ENCODE results near the gene RASD1. TPM values are rescaled to one million over a fixed set of nuclear protein-coding genes. Genes with fewer than 3 reads are reported as not detected.

RASD1 gene
- total and polyA plus RNA-seq, 3 experiments from 2014 or later: 1.0 to 1.1 (median 1.0) TPM

DNA sequence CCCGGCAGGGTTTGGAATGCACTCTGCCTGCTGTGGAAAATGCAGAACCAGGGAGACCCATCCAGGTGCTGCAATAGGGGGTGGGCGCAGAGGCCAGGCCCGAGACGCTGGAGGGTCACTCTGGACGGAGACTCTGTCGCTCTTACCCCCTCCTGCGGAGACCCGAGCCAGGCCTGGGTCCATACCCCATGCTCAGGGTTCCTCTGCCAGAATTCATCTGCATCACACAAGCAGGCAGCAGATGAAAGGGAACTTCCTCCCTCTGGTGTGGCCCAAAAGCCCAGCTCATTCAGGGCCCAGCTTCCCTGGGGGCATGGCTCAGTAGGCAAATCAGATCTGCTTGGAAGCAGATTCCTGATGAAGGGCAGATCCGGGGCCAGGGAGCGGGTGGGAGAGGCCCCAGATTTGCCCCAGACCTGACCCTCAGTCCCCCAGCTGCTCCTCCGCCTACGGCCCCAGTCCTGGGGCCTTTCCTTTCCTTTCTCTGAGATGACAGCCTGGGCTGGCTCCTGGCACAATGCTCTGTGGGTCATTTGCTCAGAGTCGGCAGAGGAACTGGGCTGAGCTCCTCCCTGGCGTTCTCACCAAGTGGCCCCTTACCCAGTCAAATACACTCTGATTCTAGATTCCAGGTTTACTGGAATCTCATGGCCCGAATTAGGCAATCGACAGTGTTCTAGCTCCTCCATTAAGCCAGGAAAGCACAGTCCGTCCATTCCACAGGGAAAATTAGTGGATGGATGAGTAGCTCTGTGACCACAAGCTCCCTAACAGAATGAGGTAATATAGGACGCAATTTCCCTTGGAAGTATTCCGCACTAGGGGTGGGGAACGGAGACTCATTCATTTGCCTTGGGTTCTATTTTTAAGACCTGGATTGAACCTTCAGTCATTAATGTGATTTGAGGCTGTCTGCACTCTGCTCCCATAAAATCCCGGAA is 19.1 kb upstream of the RASD1 start:
- H3K9me3 Mint-ChIP-seq: no peaks in the 10 kb centered on the region
- H3K4me3 Mint-ChIP-seq: no peak overlapping the region
- DNase-seq: no peak
- peaks cover 0 to 2% of the 10 kb centered on the region in 2 donors for H3K27me3 Mint-ChIP-seq
- H3K4me1 Mint-ChIP-seq: peaks cover 0 to 3% (median 0%) of the 10 kb centered on the region in 3 donors
- ChIA-PET POLR2A (no interaction called here), CTCF (interaction anchor here (1.2 kb wide), 1 partner anchor 19 kb away, joined by 4 read pairs; the partner anchor contains the start of gene RASD1)
- peaks cover 0 to 4% (median 2%) of the 10 kb centered on the region in 3 donors for H3K36me3 Mint-ChIP-seq
- H3K27me3 ChIP-seq (ENCODE audit: insufficient read depth, low read length, poor library complexity, severe bottlenecking): no peaks in the 10 kb centered on the region
- H3K27ac ChIP-seq (ENCODE audit: low read depth, low read length): no peak overlapping the region
- H3K4me1 ChIP-seq (ENCODE audit: insufficient read depth, low read length): no peaks in the 10 kb centered on the region
- no peak overlapping the region for H3K27ac Mint-ChIP-seq
- no peaks in the 10 kb centered on the region for H3K9me3 ChIP-seq (ENCODE audit: low read length)
- H3K4me3 ChIP-seq (ENCODE audit: low read length): no peak overlapping the region
- H3K36me3 ChIP-seq (ENCODE audit: insufficient read depth, low read length): no peaks in the 10 kb centered on the region

DNA sequence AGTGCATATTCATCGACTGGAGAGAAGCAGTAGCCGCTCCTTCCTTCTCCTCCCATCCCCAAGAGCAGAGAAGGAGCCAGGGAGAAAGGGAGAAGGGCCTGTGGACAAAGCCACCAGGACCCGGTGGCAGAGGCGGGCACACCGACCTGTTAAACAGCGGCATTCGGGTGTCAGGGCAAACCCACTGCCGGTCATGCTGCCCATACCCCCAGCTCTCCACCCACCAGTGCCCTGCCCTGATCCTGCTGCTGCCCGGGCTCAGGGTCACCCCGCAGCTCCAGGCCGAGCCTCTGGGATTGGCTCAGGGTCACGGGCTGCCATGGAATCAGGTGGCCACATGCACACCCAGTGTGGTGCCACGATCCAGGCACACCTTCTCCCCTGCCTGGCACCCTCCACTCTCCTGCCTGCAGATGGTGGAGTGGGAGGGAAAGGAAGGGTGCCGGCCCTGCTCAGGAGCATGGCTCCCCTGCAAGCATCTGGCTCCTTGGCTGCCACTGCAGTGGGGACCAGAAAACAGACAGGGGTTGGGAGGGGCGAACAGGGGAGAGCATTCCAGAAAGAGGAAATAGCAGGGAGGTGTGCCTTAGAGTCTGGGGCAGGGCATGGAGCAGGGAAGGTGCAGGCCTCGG is 18.3 kb upstream of the RASD1 start:
- H3K9me3 ChIP-seq (ENCODE audit: low read length): no peaks in the 10 kb centered on the region
- Mint-ChIP-seq H3K27me3 (peaks cover 0 to 2% of the 10 kb centered on the region in 2 donors), H3K4me1 (peaks cover 0 to 4% (median 0%) of the 10 kb centered on the region in 3 donors), H3K36me3 (peaks cover 0 to 2% (median 0%) of the 10 kb centered on the region in 3 donors), H3K9me3 (no peaks in the 10 kb centered on the region), H3K4me3 (no peak overlapping the region), H3K27ac (no peak overlapping the region)
- POLR2A ChIA-PET: no interaction called here
- H3K4me3 ChIP-seq (ENCODE audit: low read length): no peak overlapping the region
- H3K36me3 ChIP-seq (ENCODE audit: insufficient read depth, low read length): no peaks in the 10 kb centered on the region
- no peak for DNase-seq
- no peaks in the 10 kb centered on the region for H3K27me3 ChIP-seq (ENCODE audit: insufficient read depth, low read length, poor library complexity, severe bottlenecking)
- H3K27ac ChIP-seq (ENCODE audit: low read depth, low read length): no peak overlapping the region
- no peaks in the 10 kb centered on the region for H3K4me1 ChIP-seq (ENCODE audit: insufficient read depth, low read length)
- CTCF ChIA-PET: interaction anchor here (1.5 kb wide), 1 partner anchor 18 kb away, joined by 7 read pairs; the partner anchor contains the start of gene RASD1

DNA sequence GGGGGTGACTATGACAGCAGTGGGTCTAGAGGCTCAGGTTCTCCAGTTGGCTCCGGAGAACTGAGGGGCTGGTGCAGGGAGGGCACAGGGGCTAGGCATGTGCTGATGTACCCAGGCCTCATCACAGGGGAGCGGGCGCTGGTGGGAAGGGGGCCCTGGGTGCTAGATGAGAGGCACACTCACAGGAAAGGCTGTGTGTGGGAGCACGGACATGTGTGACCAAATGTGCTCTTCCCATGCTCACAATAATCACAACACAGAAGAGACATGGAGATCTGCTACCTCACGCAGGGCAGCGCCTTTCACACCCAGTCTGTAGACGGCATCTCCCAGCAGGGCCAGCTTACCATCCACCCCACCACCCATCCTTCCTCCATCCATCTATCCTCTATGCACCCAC is 17.4 kb upstream of the RASD1 start:
- no peaks in the 10 kb centered on the region for H3K9me3 Mint-ChIP-seq
- Histone ChIP-seq H3K4me1 (ENCODE audit: insufficient read depth, low read length) (no peaks in the 10 kb centered on the region), H3K27me3 (ENCODE audit: insufficient read depth, low read length, poor library complexity, severe bottlenecking) (no peaks in the 10 kb centered on the region), H3K36me3 (ENCODE audit: insufficient read depth, low read length) (no peaks in the 10 kb centered on the region), H3K4me3 (ENCODE audit: low read length) (no peak overlapping the region), H3K9me3 (ENCODE audit: low read length) (no peaks in the 10 kb centered on the region), H3K27ac (ENCODE audit: low read depth, low read length) (no peak overlapping the region)
- no peak overlapping the region for H3K4me3 Mint-ChIP-seq
- ChIA-PET POLR2A (interaction anchor here (0.5 kb wide), 1 partner anchor 280 kb away, joined by 3 read pairs; no protein-coding TSS in a partner anchor), CTCF (interaction anchor here (1.5 kb wide), 1 partner anchor 17 kb away, joined by 7 read pairs; the partner anchor contains the start of gene RASD1)
- DNase-seq: no peak
- H3K27ac Mint-ChIP-seq: peak overlapping the region in 1 of 8 donors; percentile 23
- H3K36me3 Mint-ChIP-seq: peaks cover 0 to 2% (median 0%) of the 10 kb centered on the region in 3 donors
- H3K4me1 Mint-ChIP-seq: peaks cover 0 to 4% (median 0%) of the 10 kb centered on the region in 3 donors
- H3K27me3 Mint-ChIP-seq: peaks cover 0 to 2% of the 10 kb centered on the region in 2 donors

DNA sequence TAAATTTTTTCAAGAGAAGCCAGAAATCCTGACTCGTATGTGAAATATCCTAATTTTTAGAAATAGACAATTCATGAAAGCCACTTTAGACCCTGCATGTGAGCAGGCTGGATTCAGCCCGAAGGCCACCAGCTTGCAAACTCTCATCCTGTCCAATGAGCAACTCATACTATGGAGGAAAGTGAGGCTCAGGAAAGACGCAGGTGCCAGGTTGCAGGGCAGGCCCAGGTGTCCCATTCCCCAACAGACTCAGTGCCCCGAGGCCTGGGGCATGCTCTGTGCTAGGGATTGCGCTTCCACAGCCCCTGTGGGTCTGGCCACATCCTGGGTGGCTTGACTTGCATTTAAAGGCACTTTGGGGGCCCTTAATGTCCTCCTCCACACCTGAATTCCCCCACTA is 16.7 kb upstream of the RASD1 start:
- no peaks in the 10 kb centered on the region for H3K27me3 Mint-ChIP-seq
- Histone ChIP-seq H3K36me3 (ENCODE audit: insufficient read depth, low read length) (no peaks in the 10 kb centered on the region), H3K27me3 (ENCODE audit: insufficient read depth, low read length, poor library complexity, severe bottlenecking) (no peaks in the 10 kb centered on the region), H3K4me1 (ENCODE audit: insufficient read depth, low read length) (no peaks in the 10 kb centered on the region), H3K27ac (ENCODE audit: low read depth, low read length) (no peak overlapping the region), H3K9me3 (ENCODE audit: low read length) (no peaks in the 10 kb centered on the region), H3K4me3 (ENCODE audit: low read length) (no peak overlapping the region)
- H3K9me3 Mint-ChIP-seq: no peaks in the 10 kb centered on the region
- H3K36me3 Mint-ChIP-seq: peaks cover 0 to 2% (median 0%) of the 10 kb centered on the region in 3 donors
- H3K4me1 Mint-ChIP-seq: peaks cover 0 to 4% (median 0%) of the 10 kb centered on the region in 3 donors
- H3K4me3 Mint-ChIP-seq: no peak overlapping the region
- ChIA-PET CTCF (no interaction called here), POLR2A (no interaction called here)
- no peak for DNase-seq
- no peak overlapping the region for H3K27ac Mint-ChIP-seq

DNA sequence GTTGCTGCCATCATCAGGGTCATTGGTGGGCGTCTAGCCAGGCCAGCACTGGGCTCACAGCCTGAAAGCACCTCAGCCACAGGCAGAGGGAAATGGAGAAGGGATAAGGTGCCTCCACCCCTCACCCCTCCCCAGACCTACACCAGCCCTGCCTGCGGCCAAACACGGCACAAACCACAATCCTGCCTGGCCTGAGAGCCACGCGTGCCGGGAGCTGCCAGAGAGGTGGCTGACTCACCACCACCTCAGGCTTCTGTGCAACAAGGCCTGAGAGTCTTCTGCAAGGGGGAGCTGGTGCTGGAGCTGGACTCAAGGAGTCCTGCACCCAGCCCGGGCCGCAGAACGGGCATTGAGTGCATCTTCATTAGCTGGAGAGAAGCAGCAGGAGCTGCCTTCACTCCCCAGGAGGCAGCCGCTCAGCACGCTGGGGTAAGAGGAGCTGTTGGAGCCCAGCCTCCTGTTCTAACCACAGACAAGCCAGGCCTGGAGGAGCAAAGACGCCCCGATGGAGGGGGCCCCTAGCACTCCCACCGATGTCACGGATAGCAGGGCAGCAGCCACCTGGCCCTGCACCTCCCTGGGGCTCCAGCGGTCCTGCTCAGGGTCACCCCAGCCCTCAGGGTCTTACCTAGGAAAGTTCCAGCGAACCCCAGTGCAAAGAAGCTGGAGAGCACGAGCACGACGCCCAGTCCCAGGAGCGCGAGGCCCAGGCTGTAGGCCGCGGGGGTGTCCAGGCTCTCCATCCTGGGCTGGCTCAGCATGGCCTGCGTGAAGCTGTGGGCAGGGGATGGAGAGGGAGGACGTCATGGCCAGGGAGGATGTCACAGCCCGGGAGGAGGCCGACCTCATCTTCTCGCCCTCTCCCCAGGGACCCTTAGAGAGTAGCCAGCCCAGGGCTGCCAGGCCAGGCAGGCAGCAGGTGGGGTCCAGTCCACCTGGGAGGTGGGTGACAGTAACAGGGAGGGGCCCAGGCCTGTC is 16.0 kb upstream of the RASD1 start:
- peak in 1 of 5 donors; percentile 41 for DNase-seq
- no peaks in the 10 kb centered on the region for H3K36me3 ChIP-seq (ENCODE audit: insufficient read depth, low read length)
- H3K27ac ChIP-seq (ENCODE audit: low read depth, low read length): no peak overlapping the region
- POLR2A ChIA-PET: no interaction called here
- no peaks in the 10 kb centered on the region for H3K9me3 ChIP-seq (ENCODE audit: low read length)
- H3K27me3 ChIP-seq (ENCODE audit: insufficient read depth, low read length, poor library complexity, severe bottlenecking): no peaks in the 10 kb centered on the region
- H3K4me3 ChIP-seq (ENCODE audit: low read length): no peak overlapping the region
- H3K27me3 Mint-ChIP-seq: no peaks in the 10 kb centered on the region
- no peak overlapping the region for H3K27ac Mint-ChIP-seq
- no peaks in the 10 kb centered on the region for H3K9me3 Mint-ChIP-seq
- peaks cover 0 to 4% (median 0%) of the 10 kb centered on the region in 3 donors for H3K4me1 Mint-ChIP-seq
- CTCF ChIA-PET: interaction anchor here (2.8 kb wide), 1 partner anchor 15 kb away, joined by 11 read pairs; the partner anchor contains the start of gene RASD1
- H3K4me3 Mint-ChIP-seq: no peak overlapping the region
- H3K36me3 Mint-ChIP-seq: peaks cover 0 to 2% (median 0%) of the 10 kb centered on the region in 3 donors
- H3K4me1 ChIP-seq (ENCODE audit: insufficient read depth, low read length): no peaks in the 10 kb centered on the region

DNA sequence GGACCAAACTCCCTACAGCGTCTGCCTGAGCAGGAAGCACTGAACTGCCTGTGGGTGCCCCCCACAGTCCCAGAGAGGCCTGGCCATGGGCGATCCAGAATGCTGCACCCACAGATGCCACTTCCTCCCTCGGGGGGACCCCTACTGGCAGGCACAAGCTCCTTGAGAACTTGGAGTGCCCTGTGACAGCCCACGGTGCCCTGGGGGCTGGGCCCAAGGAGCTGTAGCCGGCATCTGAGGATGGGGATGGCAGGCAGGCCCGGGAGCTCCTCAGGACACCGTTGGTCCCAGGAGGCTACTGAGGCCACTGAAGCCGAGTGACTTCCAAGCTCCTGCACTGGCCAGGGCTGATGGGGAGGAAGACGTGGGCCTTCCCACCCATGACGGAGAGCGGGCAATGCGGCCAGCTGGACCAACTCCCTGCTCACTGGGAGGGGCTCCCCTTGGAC is 15.1 kb upstream of the RASD1 start:
- no peak overlapping the region for H3K4me3 ChIP-seq (ENCODE audit: low read length)
- H3K4me3 Mint-ChIP-seq: no peak overlapping the region
- peaks cover 0 to 4% (median 0%) of the 10 kb centered on the region in 3 donors for H3K4me1 Mint-ChIP-seq
- ChIA-PET POLR2A (no interaction called here), CTCF (interaction anchor here (2.8 kb wide), 1 partner anchor 15 kb away, joined by 11 read pairs; the partner anchor contains the start of gene RASD1)
- peak overlapping the region in 2 of 8 donors; percentile 17 to 78 for H3K27ac Mint-ChIP-seq
- H3K9me3 Mint-ChIP-seq: no peaks in the 10 kb centered on the region
- H3K27me3 Mint-ChIP-seq: no peaks in the 10 kb centered on the region
- no peak overlapping the region for H3K27ac ChIP-seq (ENCODE audit: low read depth, low read length)
- H3K4me1 ChIP-seq (ENCODE audit: insufficient read depth, low read length): no peaks in the 10 kb centered on the region
- H3K9me3 ChIP-seq (ENCODE audit: low read length): no peaks in the 10 kb centered on the region
- no peaks in the 10 kb centered on the region for H3K27me3 ChIP-seq (ENCODE audit: insufficient read depth, low read length, poor library complexity, severe bottlenecking)
- peak in 1 of 5 donors; percentile 27 for DNase-seq
- H3K36me3 ChIP-seq (ENCODE audit: insufficient read depth, low read length): no peaks in the 10 kb centered on the region
- peaks cover 0 to 2% (median 0%) of the 10 kb centered on the region in 3 donors for H3K36me3 Mint-ChIP-seq

DNA sequence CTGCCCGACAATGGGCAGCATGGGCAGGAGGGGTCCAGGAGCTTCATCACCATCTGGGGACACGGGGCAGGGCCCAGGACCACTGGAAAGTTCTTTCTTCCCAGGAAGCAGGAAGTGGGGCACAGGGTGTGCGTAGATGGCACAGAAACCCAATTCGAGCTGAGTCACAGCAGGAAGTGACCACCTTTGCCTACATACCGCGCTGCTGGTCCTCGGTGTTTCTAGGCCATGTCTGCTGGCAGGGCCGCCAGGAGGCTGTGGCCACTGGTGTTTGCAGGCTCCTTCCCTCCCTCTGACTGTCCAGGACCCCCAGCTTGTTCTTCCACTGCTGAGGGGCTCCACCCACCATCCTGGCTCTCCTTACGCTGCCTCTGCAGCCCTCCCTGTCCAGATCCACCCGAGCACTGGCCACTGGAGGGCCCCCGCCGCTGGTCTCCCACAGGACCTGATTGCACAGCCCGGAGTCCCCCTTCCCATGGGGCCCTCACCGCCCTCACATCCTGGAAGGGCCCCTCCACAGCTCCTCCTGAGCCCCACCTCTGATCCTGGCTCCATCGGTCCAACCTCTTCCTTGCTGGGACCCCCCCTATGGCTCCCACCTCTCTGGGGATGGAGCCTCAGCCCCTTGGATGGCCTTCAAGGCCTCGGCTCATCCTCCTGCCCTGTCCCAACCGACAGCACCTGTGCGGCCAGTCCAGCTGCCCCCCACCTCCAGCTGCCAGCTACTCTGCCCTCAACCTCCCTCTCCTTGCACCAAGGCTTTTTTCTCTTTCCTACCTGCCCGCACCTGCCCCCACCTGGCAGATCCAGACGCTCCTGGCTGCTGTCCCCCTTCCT is 14.5 kb upstream of the RASD1 start:
- Histone ChIP-seq H3K36me3 (ENCODE audit: insufficient read depth, low read length) (no peaks in the 10 kb centered on the region), H3K27me3 (ENCODE audit: insufficient read depth, low read length, poor library complexity, severe bottlenecking) (no peaks in the 10 kb centered on the region), H3K4me3 (ENCODE audit: low read length) (no peak overlapping the region), H3K4me1 (ENCODE audit: insufficient read depth, low read length) (no peaks in the 10 kb centered on the region), H3K27ac (ENCODE audit: low read depth, low read length) (no peak overlapping the region), H3K9me3 (ENCODE audit: low read length) (no peaks in the 10 kb centered on the region)
- H3K4me1 Mint-ChIP-seq: peaks cover 0 to 4% (median 0%) of the 10 kb centered on the region in 3 donors
- DNase-seq: no peak
- peak overlapping the region in 4 of 8 donors; percentile 51 to 79 (median 69) for H3K27ac Mint-ChIP-seq
- H3K4me3 Mint-ChIP-seq: no peak overlapping the region
- no peaks in the 10 kb centered on the region for H3K36me3 Mint-ChIP-seq
- ChIA-PET CTCF (interaction anchor here (2.8 kb wide), 1 partner anchor 14 kb away, joined by 11 read pairs; the partner anchor contains the start of gene RASD1), POLR2A (no interaction called here)
- H3K27me3 Mint-ChIP-seq: no peaks in the 10 kb centered on the region
- no peaks in the 10 kb centered on the region for H3K9me3 Mint-ChIP-seq

Data from CD8-positive, alpha-beta memory T cell (primary cell).